Astrocyte (in vitro differentiated cells and primary cell): ENCODE measurements around the gene OPRL1. TPM values are rescaled to one million over a fixed set of nuclear protein-coding genes. Genes with fewer than 3 reads are reported as not detected.
A peak's percentile ranks its signal among the peaks of the same experiment; 100 is the strongest.

Source experiments
- DNase-seq: peaks from one replicate; pipeline ENCODE4 v3.0.0-alpha.2; 2010; ENCODE audit warnings: low read depth
- FAIRE-seq: peaks from 2 replicates; lab custom pipeline; 2011; peaks lifted over from hg19 to GRCh38; lab: Jason Lieb, UNC
- H2AFZ ChIP-seq: 2 replicates; pipeline ENCODE4 v1.6.0; 2012; ENCODE audit warnings: low read depth, low read length, inconsistent platforms
- H3K27ac ChIP-seq: 2 replicates; pipeline ENCODE4 v1.5.1; 2011; ENCODE audit warnings: low read depth, low read length, inconsistent platforms
- H3K27me3 ChIP-seq: 2 replicates; pipeline ENCODE4 v1.6.0; 2011; ENCODE audit warnings: low read length, inconsistent platforms; ENCODE audit not compliant: insufficient read depth
- H3K36me3 ChIP-seq: 2 replicates; pipeline ENCODE4 v1.5.1; 2011; ENCODE audit warnings: low read length, inconsistent platforms; ENCODE audit not compliant: insufficient read depth
- H3K4me1 ChIP-seq: 2 replicates; pipeline ENCODE4 v1.5.1; 2011; ENCODE audit warnings: low read length, inconsistent platforms; ENCODE audit not compliant: insufficient read depth
- H3K4me2 ChIP-seq: 2 replicates; pipeline ENCODE4 v1.6.0; 2012; ENCODE audit warnings: low read length, inconsistent platforms
- H3K4me3 ChIP-seq: 2 replicates; pipeline ENCODE4 v1.5.1; 2011; ENCODE audit warnings: low read depth, mild to moderate bottlenecking, low read length, inconsistent platforms; ENCODE audit not compliant: insufficient read depth
- H3K79me2 ChIP-seq: 2 replicates; pipeline ENCODE4 v1.6.0; 2012; ENCODE audit warnings: mild to moderate bottlenecking, low read length, inconsistent platforms; ENCODE audit not compliant: insufficient read depth
- H3K9ac ChIP-seq: 2 replicates; pipeline ENCODE4 v1.6.0; 2012; ENCODE audit warnings: mild to moderate bottlenecking, low read length, inconsistent platforms
- H3K9me3 ChIP-seq: 2 replicates; pipeline ENCODE4 v1.5.1; 2012; ENCODE audit warnings: low read depth, mild to moderate bottlenecking, low read length, inconsistent platforms; ENCODE audit not compliant: insufficient read depth
- H4K20me1 ChIP-seq: 2 replicates; pipeline ENCODE4 v1.6.0; 2012; ENCODE audit warnings: low read length, inconsistent platforms; ENCODE audit not compliant: insufficient read depth
- H3K27ac Mint-ChIP-seq: one replicate; pipeline ENCODE4 v1.8.0; 2021; ENCODE audit warnings: mild to moderate bottlenecking, mixed read lengths; ENCODE audit not compliant: unreplicated experiment
- H3K27me3 Mint-ChIP-seq: one replicate; pipeline ENCODE4 v1.8.0; 2021; ENCODE audit warnings: low read depth, mixed read lengths; ENCODE audit not compliant: unreplicated experiment
- H3K36me3 Mint-ChIP-seq: one replicate; pipeline ENCODE4 v1.8.0; 2021; ENCODE audit warnings: low read depth, mixed read lengths; ENCODE audit not compliant: unreplicated experiment
- H3K4me1 Mint-ChIP-seq: one replicate; pipeline ENCODE4 v1.8.0; 2021; ENCODE audit warnings: low read depth, mixed read lengths; ENCODE audit not compliant: unreplicated experiment
- H3K4me3 Mint-ChIP-seq: one replicate; pipeline ENCODE4 v1.8.0; 2021; ENCODE audit warnings: mild to moderate bottlenecking, moderate library complexity, mixed read lengths; ENCODE audit not compliant: unreplicated experiment
- H3K9me3 Mint-ChIP-seq: one replicate; pipeline ENCODE4 v1.8.0; 2021; ENCODE audit warnings: mild to moderate bottlenecking, mixed read lengths; ENCODE audit not compliant: unreplicated experiment
- EZH2 ChIP-seq: IDR thresholded peaks from 2 replicates; pipeline ENCODE4 v1.6.1; 2012; ENCODE audit warnings: mild to moderate bottlenecking, low read length, inconsistent platforms; ENCODE audit not compliant: insufficient read depth
- microRNA-seq: library from miRNA; unstranded; fragments of <30 nt; microRNA quantifications from one replicate; pipeline ENCODE4 v1.2.0, GENCODE V29; 2020
- total RNA-seq: library from RNA; stranded (reverse); gene quantifications from 2 replicates; pipeline ENCODE4 v1.2.1, GENCODE V29; 2021
- TF ChIP-seq, protein P1 (sequence below): IDR thresholded peaks from 2 replicates; pipeline ENCODE4 v1.5.1; 2011; ENCODE audit warnings: low read depth, mild to moderate bottlenecking, inconsistent platforms, low read length, moderate library complexity; ENCODE audit not compliant: insufficient read depth

OPRL1 gene
- total RNA-seq, 1 donor from 2014 or later: 2.8 TPM

GRCh38 chr20:64149141-64149540 lies 69.3 kb downstream of the OPRL1 start:
- TF ChIP-seq, protein P1, sequence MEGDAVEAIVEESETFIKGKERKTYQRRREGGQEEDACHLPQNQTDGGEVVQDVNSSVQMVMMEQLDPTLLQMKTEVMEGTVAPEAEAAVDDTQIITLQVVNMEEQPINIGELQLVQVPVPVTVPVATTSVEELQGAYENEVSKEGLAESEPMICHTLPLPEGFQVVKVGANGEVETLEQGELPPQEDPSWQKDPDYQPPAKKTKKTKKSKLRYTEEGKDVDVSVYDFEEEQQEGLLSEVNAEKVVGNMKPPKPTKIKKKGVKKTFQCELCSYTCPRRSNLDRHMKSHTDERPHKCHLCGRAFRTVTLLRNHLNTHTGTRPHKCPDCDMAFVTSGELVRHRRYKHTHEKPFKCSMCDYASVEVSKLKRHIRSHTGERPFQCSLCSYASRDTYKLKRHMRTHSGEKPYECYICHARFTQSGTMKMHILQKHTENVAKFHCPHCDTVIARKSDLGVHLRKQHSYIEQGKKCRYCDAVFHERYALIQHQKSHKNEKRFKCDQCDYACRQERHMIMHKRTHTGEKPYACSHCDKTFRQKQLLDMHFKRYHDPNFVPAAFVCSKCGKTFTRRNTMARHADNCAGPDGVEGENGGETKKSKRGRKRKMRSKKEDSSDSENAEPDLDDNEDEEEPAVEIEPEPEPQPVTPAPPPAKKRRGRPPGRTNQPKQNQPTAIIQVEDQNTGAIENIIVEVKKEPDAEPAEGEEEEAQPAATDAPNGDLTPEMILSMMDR: no peak
- no peak for TF ChIP-seq EZH2
- Histone ChIP-seq H3K9ac (no peak overlapping the region), H3K79me2 (no peaks in the 10 kb centered on the region), H3K36me3 (no peaks in the 10 kb centered on the region), H3K4me2 (no peak overlapping the region), H3K9me3 (peaks cover 6% of the 10 kb centered on the region), H2AFZ (no peak overlapping the region), H3K27ac (no peak overlapping the region), H4K20me1 (no peaks in the 10 kb centered on the region), H3K4me3 (no peak overlapping the region), H3K4me1 (peaks cover 4% of the 10 kb centered on the region), H3K27me3 (no peaks in the 10 kb centered on the region)
- DNase-seq (no peak), FAIRE-seq (no peak)
- peaks cover 18% of the 10 kb centered on the region for H3K27me3 Mint-ChIP-seq
- no peak overlapping the region for H3K4me3 Mint-ChIP-seq
- H3K9me3 Mint-ChIP-seq: peaks cover 18% of the 10 kb centered on the region
- H3K27ac Mint-ChIP-seq: no peak overlapping the region
- H3K36me3 Mint-ChIP-seq: peaks cover 2% of the 10 kb centered on the region
- peaks cover 5% of the 10 kb centered on the region for H3K4me1 Mint-ChIP-seq

DNA sequence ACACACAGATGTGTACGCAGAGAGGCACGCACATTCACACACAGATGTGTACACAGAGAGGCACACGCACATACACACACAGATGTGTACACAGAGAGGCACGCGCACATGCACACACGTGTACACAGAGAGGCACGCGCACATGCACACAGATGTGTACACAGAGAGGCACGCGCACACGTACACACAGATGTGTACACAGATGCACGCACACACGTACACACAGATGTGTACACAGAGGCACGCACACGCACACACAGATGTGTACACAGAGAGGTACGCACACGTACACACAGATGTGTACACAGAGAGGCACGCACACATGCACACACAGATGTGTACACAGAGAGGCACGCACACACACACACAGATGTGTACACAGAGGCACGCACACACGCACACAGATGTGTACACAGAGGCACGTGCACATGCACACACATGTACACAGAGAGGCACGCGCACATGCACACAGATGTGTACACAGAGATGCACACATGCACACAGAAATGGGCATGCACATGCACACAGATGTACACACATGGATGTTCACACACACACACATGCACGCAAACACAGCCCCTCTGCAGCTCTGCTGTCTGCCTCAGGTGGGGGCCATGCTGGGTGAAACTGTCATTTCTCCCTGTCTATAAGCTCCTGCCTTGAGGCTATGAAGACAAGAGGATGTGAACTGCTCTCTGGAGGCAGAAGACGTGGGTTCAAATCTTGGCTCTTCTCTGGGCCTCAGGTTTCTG lies 70.1 kb downstream of the OPRL1 start:
- Histone ChIP-seq H3K4me2 (no peak overlapping the region), H2AFZ (no peak overlapping the region), H3K27me3 (no peaks in the 10 kb centered on the region), H3K79me2 (no peaks in the 10 kb centered on the region), H3K4me3 (no peak overlapping the region), H3K9me3 (peaks cover 6% of the 10 kb centered on the region), H3K27ac (no peak overlapping the region), H3K4me1 (peaks cover 4% of the 10 kb centered on the region), H3K36me3 (no peaks in the 10 kb centered on the region), H3K9ac (no peak overlapping the region), H4K20me1 (no peaks in the 10 kb centered on the region)
- DNase-seq (no peak), FAIRE-seq (no peak)
- TF ChIP-seq EZH2: no peak
- TF ChIP-seq, protein P1: no peak
- Mint-ChIP-seq H3K9me3 (peaks cover 13% of the 10 kb centered on the region), H3K4me3 (no peak overlapping the region), H3K36me3 (no peaks in the 10 kb centered on the region), H3K27ac (peak overlapping the region; percentile 76), H3K4me1 (peaks cover 5% of the 10 kb centered on the region), H3K27me3 (peaks cover 19% of the 10 kb centered on the region)

Small RNA genes lying within 50 kb of the gene (microRNA-seq; reads per million reads assigned to microRNA genes)
- gene MIR6813: 2.2 reads per million

Other genes with a start within 250 kb of the OPRL1 start
- gene ZBTB46, start 248.8 kb upstream of the OPRL1 start, total RNA-seq: 12.9 and 13.9 TPM in 2 replicates
- gene ABHD16B, start 218.6 kb upstream of the OPRL1 start, total RNA-seq: not detected in 2 replicates
- 145 TPM in 2 replicates for gene TPD52L2, start 214.8 kb upstream of the OPRL1 start, total RNA-seq
- 64.6 and 65.6 TPM in 2 replicates for gene DNAJC5, start 185.0 kb upstream of the OPRL1 start, total RNA-seq
- 33.0 and 33.4 TPM in 2 replicates for gene UCKL1, start 123.7 kb upstream of the OPRL1 start, total RNA-seq
- gene ZNF512B, start 110.2 kb upstream of the OPRL1 start, total RNA-seq: 27.5 and 27.7 TPM in 2 replicates
- 2.7 and 4.3 TPM in 2 replicates for gene SAMD10, start 100.4 kb upstream of the OPRL1 start, total RNA-seq
- 52.3 and 52.6 TPM in 2 replicates for gene PRPF6, start 99.0 kb upstream of the OPRL1 start, total RNA-seq
- gene C20orf204, start 43.9 kb upstream of the OPRL1 start, total RNA-seq: 0.75 and 0.99 TPM in 2 replicates
- gene SOX18, start 30.4 kb upstream of the OPRL1 start, total RNA-seq: 0.52 and 0.60 TPM in 2 replicates
- 52.4 and 53.1 TPM in 2 replicates for gene TCEA2, start 16.9 kb upstream of the OPRL1 start, total RNA-seq
- 15.7 and 18.3 TPM in 2 replicates for gene RGS19, start 564 bp upstream of the OPRL1 start, total RNA-seq
- 0.34 TPM in 1 of 2 replicates, not detected in the other for gene LKAAEAR1, start 4.3 kb downstream of the OPRL1 start, total RNA-seq
- gene NPBWR2, start 27.5 kb downstream of the OPRL1 start, total RNA-seq: not detected in 2 replicates
- gene MYT1, start 84.4 kb downstream of the OPRL1 start, total RNA-seq: 0.17 TPM in 1 of 2 replicates, not detected in the other
- 37.8 and 40.0 TPM in 2 replicates for gene PCMTD2, start 175.7 kb downstream of the OPRL1 start, total RNA-seq